SJCRH30 (cell line): ENCODE data around the gene ERMP1. TPM values are rescaled to one million over a fixed set of nuclear protein-coding genes. Genes with fewer than 3 reads are reported as not detected.
"Not testable (repeated sequence)": the region's sequence is repeated elsewhere in the genome, so short reads cannot be mapped to it uniquely, and the experiment has no call there.

Experiments
- DNase-seq, 2 experiments: peaks; one replicate each; pipeline ENCODE4 v3.0.0-alpha.2; 2015 to 2020
- H3K27ac ChIP-seq: fragments of 250-450 bp; sonication (Bioruptor Pico); 2 replicates; pipeline ENCODE4 v1.5.1; 2020; ENCODE audit warnings: mild to moderate bottlenecking, moderate library complexity
- H3K27me3 ChIP-seq: fragments of 250-450 bp; sonication (Bioruptor Pico); 2 replicates; pipeline ENCODE4 v1.5.1; 2020; ENCODE audit warnings: mild to moderate bottlenecking, moderate library complexity
- H3K36me3 ChIP-seq: fragments of 250-450 bp; sonication (Bioruptor Pico); 2 replicates; pipeline ENCODE4 v1.5.1; 2020; ENCODE audit warnings: mild to moderate bottlenecking, moderate library complexity
- H3K4me1 ChIP-seq: fragments of 250-450 bp; sonication (Bioruptor Pico); 2 replicates; pipeline ENCODE4 v1.5.1; 2020; ENCODE audit warnings: mild to moderate bottlenecking, moderate library complexity
- H3K4me3 ChIP-seq: fragments of 250-450 bp; sonication (Bioruptor Pico); 2 replicates; pipeline ENCODE4 v1.5.1; 2020; ENCODE audit warnings: mild to moderate bottlenecking, moderate library complexity
- H3K9me3 ChIP-seq: fragments of 250-450 bp; sonication (Bioruptor Pico); replicated peaks from 2 replicates; pipeline ENCODE4 v1.5.1; 2020; ENCODE audit warnings: mild to moderate bottlenecking, moderate library complexity
- total RNA-seq: library from RNA; depleted of rRNA; stranded (reverse); fragments of >200 nt; shearing (Covaris generic); gene quantifications from 2 replicates; pipeline ENCODE4 v1.2.3, GENCODE V29; 2014; rRNA removed

The ERMP1 gene, protein sequence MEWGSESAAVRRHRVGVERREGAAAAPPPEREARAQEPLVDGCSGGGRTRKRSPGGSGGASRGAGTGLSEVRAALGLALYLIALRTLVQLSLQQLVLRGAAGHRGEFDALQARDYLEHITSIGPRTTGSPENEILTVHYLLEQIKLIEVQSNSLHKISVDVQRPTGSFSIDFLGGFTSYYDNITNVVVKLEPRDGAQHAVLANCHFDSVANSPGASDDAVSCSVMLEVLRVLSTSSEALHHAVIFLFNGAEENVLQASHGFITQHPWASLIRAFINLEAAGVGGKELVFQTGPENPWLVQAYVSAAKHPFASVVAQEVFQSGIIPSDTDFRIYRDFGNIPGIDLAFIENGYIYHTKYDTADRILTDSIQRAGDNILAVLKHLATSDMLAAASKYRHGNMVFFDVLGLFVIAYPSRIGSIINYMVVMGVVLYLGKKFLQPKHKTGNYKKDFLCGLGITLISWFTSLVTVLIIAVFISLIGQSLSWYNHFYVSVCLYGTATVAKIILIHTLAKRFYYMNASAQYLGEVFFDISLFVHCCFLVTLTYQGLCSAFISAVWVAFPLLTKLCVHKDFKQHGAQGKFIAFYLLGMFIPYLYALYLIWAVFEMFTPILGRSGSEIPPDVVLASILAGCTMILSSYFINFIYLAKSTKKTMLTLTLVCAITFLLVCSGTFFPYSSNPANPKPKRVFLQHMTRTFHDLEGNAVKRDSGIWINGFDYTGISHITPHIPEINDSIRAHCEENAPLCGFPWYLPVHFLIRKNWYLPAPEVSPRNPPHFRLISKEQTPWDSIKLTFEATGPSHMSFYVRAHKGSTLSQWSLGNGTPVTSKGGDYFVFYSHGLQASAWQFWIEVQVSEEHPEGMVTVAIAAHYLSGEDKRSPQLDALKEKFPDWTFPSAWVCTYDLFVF
- total RNA-seq, result 8.8 and 10.4 TPM in 2 replicates

DNA sequence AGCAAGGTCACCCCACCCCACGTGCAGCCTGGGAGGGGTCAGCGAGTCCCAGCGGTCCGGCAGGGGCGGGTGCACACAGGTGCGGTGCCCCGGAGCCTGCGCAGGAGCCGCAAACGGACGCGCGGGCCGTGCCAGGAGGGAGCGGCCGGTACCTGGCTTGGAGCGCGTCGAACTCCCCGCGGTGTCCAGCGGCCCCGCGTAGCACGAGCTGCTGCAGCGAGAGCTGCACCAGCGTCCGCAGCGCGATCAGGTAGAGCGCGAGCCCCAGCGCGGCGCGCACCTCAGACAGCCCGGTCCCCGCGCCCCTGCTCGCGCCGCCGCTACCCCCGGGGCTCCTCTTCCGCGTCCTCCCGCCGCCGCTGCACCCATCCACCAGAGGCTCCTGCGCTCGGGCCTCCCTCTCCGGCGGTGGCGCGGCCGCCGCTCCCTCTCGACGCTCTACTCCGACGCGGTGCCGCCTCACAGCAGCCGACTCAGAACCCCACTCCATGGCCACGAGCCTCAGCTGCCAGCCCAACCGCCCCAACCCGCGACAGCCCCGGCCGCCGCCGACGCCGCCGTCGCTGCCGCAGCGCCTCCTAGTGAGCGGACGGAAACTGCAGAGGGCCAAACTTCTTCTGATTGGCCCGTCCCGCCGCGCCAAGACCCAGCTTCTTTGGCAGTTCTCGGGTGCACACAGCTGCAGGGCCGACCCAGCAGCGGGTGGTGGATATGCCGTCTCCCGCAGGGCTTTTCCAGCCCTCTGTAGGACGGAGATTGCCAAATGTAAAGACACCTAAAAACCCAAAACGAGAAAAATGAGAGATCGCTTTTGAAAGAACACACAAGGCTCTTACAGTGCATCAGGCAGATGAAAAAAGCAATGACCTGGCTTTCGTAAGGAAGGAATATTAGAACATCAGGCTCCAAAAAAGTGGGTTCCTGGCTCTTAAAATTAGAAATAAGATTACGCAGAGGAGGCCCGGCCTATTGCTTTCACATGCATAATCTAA is at the start of gene ERMP1:
Gene ERMP1 (minus strand): TSS at position 580 of the 992 bp plus-strand sequence. CDS start 90 bp downstream, at position 490.
- Histone ChIP-seq H3K4me1 (peaks cover 4% of the 10 kb centered on the region; the same call in 1 of the 2 replicates), H3K4me3 (peak within 1 kb of the TSS; percentile 75), H3K27ac (no peak within 1 kb of the TSS; the same call in 1 of the 2 replicates), H3K36me3 (no peaks in the 10 kb centered on the region), H3K9me3 (no peaks in the 10 kb centered on the region), H3K27me3 (no peaks in the 10 kb centered on the region)
- DNase-seq, result peak; percentile 85 to 90

DNA sequence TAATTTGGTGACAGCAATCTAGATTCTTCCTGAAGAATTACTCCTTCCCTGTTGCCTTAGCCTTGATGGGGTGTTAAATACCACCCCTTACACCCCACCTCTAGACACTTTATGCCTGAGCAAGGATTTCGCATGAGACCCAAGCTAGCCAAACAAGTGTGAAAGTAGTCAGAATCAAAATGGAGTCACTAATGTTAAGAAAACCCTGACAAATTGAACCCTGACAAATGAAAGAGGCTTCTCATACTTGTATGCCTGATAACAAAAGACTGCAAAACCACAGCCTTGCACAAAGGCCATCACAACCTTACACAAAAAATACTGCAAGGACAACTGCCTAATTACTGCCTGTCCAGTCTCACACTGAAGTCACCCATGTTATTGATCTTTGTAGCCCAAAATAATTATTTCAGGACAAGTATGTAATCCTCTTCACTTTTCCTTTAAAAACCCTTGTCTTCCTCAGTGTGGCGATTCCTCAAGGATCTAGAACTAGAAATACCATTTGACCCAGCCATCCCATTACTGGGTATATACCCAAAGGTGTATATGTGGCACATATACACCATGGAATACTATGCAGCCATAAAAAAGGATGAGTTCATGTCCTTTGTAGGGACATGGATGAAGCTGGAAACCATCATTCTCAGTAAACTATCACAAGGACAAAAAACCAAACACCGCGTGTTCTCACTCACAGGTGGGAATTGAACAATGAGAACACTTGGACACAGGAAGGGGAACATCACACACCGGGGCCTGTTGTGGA is 49.5 kb upstream of the ERMP1 start:
- not testable (repeated sequence) for H3K9me3 ChIP-seq, H3K36me3 ChIP-seq, H3K27ac ChIP-seq, H3K4me3 ChIP-seq, DNase-seq, H3K27me3 ChIP-seq, H3K4me1 ChIP-seq

DNA sequence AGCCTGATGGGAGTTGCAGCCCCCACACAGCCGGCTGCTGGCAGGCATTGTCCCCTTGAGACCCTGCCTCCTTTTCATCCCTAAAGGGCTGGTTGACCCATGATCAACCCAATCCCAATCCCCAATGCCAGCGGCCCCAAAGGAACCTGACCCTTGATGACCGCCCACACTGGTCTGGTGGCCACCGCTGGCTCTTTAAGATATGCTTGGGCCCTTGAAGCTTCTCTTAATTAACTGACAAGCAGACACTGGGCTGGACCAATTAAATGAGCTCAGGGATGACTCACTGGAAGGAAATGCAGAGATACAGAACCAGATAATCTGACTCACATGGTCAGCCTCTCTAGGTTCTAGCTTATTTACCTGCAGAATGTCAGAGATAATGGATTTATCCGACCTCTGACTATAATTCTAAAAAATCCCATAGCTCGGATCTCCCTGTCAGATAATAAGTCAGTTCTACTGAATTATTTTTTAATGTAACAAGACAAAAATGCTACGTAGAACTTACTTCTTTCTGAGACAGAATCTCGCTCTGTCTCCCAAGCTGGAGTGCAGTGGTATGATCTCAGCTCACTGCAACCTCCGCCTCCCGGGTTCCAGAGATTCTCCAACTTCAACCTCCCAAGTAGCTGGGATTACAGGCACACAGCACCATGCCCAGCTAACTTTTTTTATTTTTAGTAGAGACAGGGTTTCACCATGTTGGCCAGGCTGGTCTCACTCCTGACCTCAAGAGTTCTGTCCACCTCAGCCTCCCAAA is 46.7 kb upstream of the ERMP1 start:
- DNase-seq, result peak; percentile 39 to 40
- H3K4me3 ChIP-seq, result peak overlapping the region; percentile 38
- H3K9me3 ChIP-seq, result no peaks in the 10 kb centered on the region
- H3K36me3 ChIP-seq, result no peaks in the 10 kb centered on the region
- H3K27me3 ChIP-seq, result no peaks in the 10 kb centered on the region
- peaks cover 4% of the 10 kb centered on the region for H3K4me1 ChIP-seq
- peak overlapping the region; percentile 27; the same call in 1 of the 2 replicates for H3K27ac ChIP-seq

DNA sequence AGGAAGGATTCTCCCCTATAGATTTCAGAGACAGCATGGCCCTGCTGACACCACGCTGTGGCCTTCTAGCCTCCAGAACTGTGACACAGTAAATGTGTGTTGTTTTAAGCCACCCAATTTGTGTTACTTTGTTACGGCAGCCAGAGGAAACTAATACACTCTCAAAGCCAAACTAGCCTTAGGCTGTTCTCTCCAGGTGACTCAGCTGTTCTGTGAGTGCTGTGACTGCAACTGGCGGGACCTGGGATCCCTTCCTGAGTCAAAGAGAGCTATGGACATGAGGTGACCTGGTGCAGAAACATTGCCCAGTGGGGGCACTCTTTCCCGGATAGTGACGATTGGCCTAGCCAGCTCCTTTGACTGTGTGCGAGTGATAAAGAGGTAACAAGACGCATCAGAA is 43.8 kb upstream of the ERMP1 start:
- H3K27ac ChIP-seq, result no peak overlapping the region
- no peaks in the 10 kb centered on the region for H3K27me3 ChIP-seq

DNA sequence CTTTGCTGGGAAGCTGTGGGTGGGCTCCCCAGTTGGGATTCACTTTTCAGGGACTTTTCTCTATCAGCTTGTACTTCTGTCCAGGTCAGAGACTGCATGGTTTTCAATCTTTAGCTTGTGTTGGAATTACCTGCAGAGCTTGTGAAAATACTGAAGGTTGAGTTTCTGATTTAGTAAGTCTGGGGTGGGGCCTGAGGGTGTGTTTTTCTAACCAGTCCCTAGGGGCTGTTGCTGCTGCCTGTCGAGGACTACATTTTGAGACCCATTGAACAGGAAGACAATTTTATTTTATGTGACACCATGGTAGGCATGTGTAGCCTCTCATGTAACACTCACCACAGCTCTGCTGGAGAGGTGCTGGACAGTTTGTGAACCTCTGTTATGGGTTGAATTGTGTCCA is 43.1 kb upstream of the ERMP1 start:
- Histone ChIP-seq H3K9me3 (no peaks in the 10 kb centered on the region), H3K27ac (no peak overlapping the region), H3K36me3 (no peaks in the 10 kb centered on the region), H3K4me3 (no peak overlapping the region), H3K27me3 (no peaks in the 10 kb centered on the region), H3K4me1 (peaks cover 4% of the 10 kb centered on the region)
- DNase-seq, result no peak

More for the DNA sequence above, 43.8 kb upstream of the ERMP1 start:
- Histone ChIP-seq H3K9me3 (no peaks in the 10 kb centered on the region), H3K36me3 (no peaks in the 10 kb centered on the region), H3K4me1 (peaks cover 4% of the 10 kb centered on the region), H3K4me3 (no peak overlapping the region)
- DNase-seq, result no peak

DNA sequence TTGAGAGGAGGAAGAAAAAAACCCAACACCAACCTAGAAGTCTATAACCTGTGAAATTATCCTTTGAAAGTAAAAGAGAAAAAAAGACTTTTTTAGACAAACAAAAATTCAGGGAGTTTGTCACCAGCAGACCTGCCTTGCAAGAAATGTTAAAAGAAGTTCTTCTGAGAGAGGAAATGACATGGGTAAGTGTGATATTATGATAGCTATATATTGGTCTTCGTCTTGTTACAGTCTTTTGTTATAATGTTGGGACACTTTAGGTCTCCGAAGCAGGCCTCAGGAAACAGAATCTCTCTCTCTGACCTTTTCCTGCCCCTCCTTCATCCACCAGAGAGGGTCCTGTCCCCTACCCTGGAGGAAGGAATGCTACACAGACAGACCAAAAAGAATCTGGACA is 41.1 kb upstream of the ERMP1 start:
- DNase-seq, result no peak
- H3K4me1 ChIP-seq, result no peaks in the 10 kb centered on the region
- no peaks in the 10 kb centered on the region for H3K27me3 ChIP-seq
- no peaks in the 10 kb centered on the region for H3K9me3 ChIP-seq
- H3K36me3 ChIP-seq, result no peaks in the 10 kb centered on the region
- no peak overlapping the region for H3K27ac ChIP-seq
- H3K4me3 ChIP-seq, result no peak overlapping the region

DNA sequence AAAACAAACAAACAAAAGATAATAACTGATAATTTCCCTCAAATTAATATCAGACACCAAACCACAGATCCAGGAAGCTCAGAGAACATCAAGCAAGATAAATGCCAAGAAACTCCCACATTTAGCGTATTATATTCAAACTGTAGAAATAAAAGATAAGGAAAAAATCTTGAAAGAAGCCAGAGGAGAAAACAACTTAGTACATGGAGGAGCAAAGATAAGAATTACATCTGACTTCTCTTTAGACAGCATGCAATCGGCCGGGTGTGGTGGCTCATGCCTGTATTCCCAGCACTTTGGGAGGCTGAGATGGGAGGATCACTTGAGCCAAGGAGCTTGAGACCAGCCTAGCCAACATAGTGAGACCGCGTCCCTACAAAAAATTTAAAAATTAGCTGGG is 40.5 kb upstream of the ERMP1 start:
- no peak for DNase-seq
- no peaks in the 10 kb centered on the region for H3K36me3 ChIP-seq
- no peak overlapping the region for H3K4me3 ChIP-seq
- H3K4me1 ChIP-seq, result no peaks in the 10 kb centered on the region
- no peak overlapping the region for H3K27ac ChIP-seq
- H3K9me3 ChIP-seq, result no peaks in the 10 kb centered on the region
- no peaks in the 10 kb centered on the region for H3K27me3 ChIP-seq

DNA sequence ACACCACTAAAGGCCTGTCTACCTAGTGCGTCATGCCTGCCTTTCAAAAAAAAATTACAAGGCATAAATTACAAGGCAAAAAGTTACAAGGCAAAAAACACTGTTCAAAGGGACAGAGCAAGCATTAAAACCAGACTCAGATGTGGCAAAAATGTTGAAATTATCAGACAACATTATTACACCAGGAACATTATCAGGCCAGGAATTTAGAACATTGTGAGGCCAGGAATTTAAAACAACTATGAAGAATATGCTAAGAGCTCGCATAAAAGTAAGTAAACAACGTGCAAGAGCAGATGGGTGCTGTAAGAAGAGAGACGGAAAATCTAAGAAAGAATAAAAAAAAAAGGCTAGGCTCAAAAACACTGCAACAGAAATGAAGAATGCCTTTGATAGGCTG is 39.6 kb upstream of the ERMP1 start:
- Histone ChIP-seq H3K4me1 (no peaks in the 10 kb centered on the region), H3K4me3 (no peak overlapping the region), H3K27me3 (no peaks in the 10 kb centered on the region), H3K36me3 (no peaks in the 10 kb centered on the region), H3K9me3 (no peaks in the 10 kb centered on the region), H3K27ac (no peak overlapping the region)
- no peak for DNase-seq

DNA sequence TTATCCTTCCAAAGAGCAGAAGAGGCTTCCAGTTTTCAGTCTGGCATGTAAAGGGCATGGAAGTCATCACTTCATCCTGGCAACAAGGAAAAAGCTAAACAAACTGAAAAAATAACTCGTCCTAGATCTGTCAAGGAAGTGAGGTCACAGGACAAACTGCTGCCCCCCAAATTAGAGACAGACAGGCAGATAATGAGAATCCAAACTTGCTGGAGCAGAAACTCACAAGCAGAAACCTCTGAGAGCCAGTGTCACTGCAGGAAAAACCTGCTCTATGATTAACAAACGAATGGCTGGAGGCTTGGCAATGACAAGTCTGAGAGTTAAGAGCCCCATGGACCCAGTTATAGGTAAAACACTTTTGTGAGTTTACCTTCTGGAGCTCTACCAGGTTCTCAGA is 38.9 kb upstream of the ERMP1 start:
- no peak overlapping the region for H3K4me3 ChIP-seq
- no peaks in the 10 kb centered on the region for H3K9me3 ChIP-seq
- DNase-seq, result no peak
- H3K36me3 ChIP-seq, result no peaks in the 10 kb centered on the region
- H3K4me1 ChIP-seq, result no peaks in the 10 kb centered on the region
- H3K27ac ChIP-seq, result no peak overlapping the region
- H3K27me3 ChIP-seq, result no peaks in the 10 kb centered on the region

DNA sequence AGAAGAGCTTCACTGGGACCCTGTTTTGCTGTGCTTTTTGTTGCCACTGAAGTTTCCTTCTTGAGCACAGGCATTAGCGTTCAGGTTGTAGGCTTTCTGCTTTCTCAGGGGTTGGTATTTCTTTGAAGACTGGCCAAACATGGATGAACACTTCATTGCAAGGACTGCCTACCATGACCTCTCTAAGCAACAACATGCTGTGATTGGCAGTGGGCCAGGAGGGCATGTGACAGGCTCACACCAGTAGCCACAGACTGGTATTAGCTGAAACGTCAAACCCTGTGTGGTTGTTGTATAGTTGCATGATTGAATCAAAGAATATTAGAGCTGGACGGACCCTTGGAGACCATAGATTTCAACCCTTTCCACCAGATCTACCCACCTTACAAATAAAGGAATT is 37.8 kb upstream of the ERMP1 start:
- no peaks in the 10 kb centered on the region for H3K4me1 ChIP-seq
- no peaks in the 10 kb centered on the region for H3K36me3 ChIP-seq
- H3K27me3 ChIP-seq, result no peaks in the 10 kb centered on the region
- H3K4me3 ChIP-seq, result no peak overlapping the region
- H3K27ac ChIP-seq, result no peak overlapping the region
- DNase-seq, result no peak
- H3K9me3 ChIP-seq, result no peaks in the 10 kb centered on the region

DNA sequence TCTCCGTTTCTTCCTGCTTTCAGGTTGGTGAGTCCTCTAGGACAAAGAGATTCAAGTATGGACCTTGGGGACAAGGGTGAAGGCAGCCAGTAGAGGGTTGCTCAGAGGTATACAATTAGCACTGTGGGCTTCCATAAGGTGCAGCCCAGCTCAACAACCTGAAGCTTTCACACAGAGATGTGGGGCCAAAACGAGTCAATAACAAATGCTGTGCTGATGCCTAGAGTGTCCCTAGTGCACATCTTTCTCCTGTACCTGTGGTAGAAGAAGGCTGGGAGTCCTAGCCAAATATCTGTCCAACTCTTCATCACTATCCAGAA is 37.1 kb upstream of the ERMP1 start:
- Histone ChIP-seq H3K27ac (no peak overlapping the region), H3K4me3 (no peak overlapping the region), H3K27me3 (no peaks in the 10 kb centered on the region), H3K9me3 (no peaks in the 10 kb centered on the region), H3K36me3 (no peaks in the 10 kb centered on the region), H3K4me1 (no peaks in the 10 kb centered on the region)
- no peak for DNase-seq

DNA sequence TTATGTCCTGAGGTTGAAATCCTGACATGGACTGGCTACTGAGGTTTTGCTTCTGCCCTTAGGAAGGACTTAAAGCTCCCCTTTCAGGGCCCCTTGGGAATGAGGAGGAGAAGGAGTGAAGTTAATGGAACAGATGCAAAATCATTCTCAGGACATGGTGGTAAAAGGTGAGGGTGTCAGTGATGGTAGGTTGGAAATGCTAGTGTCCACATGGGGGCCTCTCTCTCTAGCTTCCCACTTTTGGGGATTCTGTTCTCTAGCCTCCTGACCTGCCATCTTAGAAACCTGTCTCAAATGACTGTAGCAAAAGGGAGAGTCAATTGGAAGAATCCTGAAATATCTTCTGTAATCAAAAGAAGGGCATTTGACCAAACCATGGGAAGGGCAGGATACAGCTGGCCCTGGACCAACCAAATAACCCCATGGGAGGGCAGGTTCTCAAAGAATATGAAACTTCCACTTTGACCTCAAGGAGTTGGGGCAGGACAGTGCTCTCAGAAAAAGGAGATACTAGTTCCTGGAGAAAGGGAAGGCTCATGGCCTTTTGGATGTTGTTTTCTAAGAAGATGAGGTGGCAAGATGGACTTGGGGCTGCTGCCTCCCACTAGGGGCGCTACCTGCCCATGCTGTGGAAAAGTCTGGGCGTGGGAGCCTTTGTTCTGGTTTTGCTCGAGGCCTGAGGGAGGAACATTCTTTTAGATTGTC is 36.5 kb upstream of the ERMP1 start:
- Histone ChIP-seq H3K4me3 (no peak overlapping the region), H3K36me3 (no peaks in the 10 kb centered on the region), H3K27ac (no peak overlapping the region), H3K27me3 (no peaks in the 10 kb centered on the region), H3K4me1 (no peaks in the 10 kb centered on the region), H3K9me3 (no peaks in the 10 kb centered on the region)
- peak in 1 of 2 experiments; percentile 13 for DNase-seq

DNA sequence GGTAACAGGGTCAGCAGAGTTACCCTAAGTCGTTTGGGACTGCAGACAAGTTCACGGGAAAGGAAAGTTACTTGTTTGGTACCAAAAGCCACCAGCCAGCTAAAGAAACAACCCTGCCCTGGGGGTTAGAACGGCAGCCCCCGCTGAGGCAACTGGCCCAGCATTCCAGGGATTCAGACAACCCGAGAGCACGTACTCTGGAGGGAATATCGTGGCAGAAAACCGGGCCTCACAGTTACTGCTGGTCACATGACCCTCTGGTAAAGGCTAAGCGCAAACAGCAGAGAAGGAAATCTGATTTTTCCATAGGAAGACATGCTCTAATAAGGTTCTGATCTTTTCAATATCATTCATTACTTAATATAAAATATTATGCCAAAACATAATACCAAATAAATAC is 35.3 kb upstream of the ERMP1 start:
- H3K27me3 ChIP-seq, result no peaks in the 10 kb centered on the region
- DNase-seq, result no peak
- no peaks in the 10 kb centered on the region for H3K4me1 ChIP-seq
- H3K4me3 ChIP-seq, result no peak overlapping the region
- H3K27ac ChIP-seq, result no peak overlapping the region
- no peaks in the 10 kb centered on the region for H3K9me3 ChIP-seq
- no peaks in the 10 kb centered on the region for H3K36me3 ChIP-seq
